Measurements from ENCODE around the gene PRL.

The PRL gene

GRCh38 chr6:22296936-22297335, at the start of gene PRL:
Gene PRL (minus strand): TSS chr6:22297036. CDS start chr6:22296982, 54 bp downstream.
- DNase-seq (ENCODE audit: low read depth) = no peak

GRCh38 chr6:22343864-22344263, 47.0 kb upstream of the PRL start:
- no peak for DNase-seq (ENCODE audit: low read depth)

- DNase-seq (ENCODE audit: low read depth) = no peak
These were observed 37.9 kb upstream of the PRL start for GRCh38 chr6:22334778-22335177.

- DNase-seq (ENCODE audit: low read depth) = no peak
These were observed 37.0 kb upstream of the PRL start for GRCh38 chr6:22333802-22334201.

GRCh38 chr6:22332711-22333110, 35.9 kb upstream of the PRL start:
- no peak for DNase-seq (ENCODE audit: low read depth)

- DNase-seq (ENCODE audit: low read depth) = no peak
These were observed 35.4 kb upstream of the PRL start for GRCh38 chr6:22332216-22332615.

- no peak for DNase-seq (ENCODE audit: low read depth)
These were observed 34.1 kb upstream of the PRL start for GRCh38 chr6:22330941-22331340.

GRCh38 chr6:22328474-22328873, 31.6 kb upstream of the PRL start:
- peak; percentile 17 for DNase-seq (ENCODE audit: low read depth)

- no peak for DNase-seq (ENCODE audit: low read depth)
These were observed 31.0 kb upstream of the PRL start for GRCh38 chr6:22327881-22328280.

- no peak for DNase-seq (ENCODE audit: low read depth)
These were observed 29.7 kb upstream of the PRL start for GRCh38 chr6:22326500-22326899.

GRCh38 chr6:22325481-22325880, 28.6 kb upstream of the PRL start:
- DNase-seq (ENCODE audit: low read depth) = no peak

- no peak for DNase-seq (ENCODE audit: low read depth)
These were observed 27.0 kb upstream of the PRL start for GRCh38 chr6:22323848-22324247.

- DNase-seq (ENCODE audit: low read depth) = peak; percentile 14
These were observed 25.5 kb upstream of the PRL start for GRCh38 chr6:22322103-22323030.

GRCh38 chr6:22320750-22321149, 23.9 kb upstream of the PRL start:
- DNase-seq (ENCODE audit: low read depth) = no peak

- DNase-seq (ENCODE audit: low read depth) = no peak
These were observed 21.6 kb upstream of the PRL start for GRCh38 chr6:22318404-22318803.

GRCh38 chr6:22313796-22314195, 17.0 kb upstream of the PRL start:
- no peak for DNase-seq (ENCODE audit: low read depth)

- no peak for DNase-seq (ENCODE audit: low read depth)
These were observed 12.1 kb upstream of the PRL start for GRCh38 chr6:22308939-22309338.

GRCh38 chr6:22306741-22307466, 10.1 kb upstream of the PRL start:
- no peak for DNase-seq (ENCODE audit: low read depth)

- DNase-seq (ENCODE audit: low read depth) = no peak
These were observed 6.0 kb upstream of the PRL start for GRCh38 chr6:22302838-22303237.

- no peak for DNase-seq (ENCODE audit: low read depth)
These were observed 3.6 kb upstream of the PRL start for GRCh38 chr6:22300273-22300998.

- DNase-seq (ENCODE audit: low read depth) = no peak
These were observed 1.6 kb upstream of the PRL start for GRCh38 chr6:22298475-22298890.

GRCh38 chr6:22296067-22296466, 769 bp downstream of the PRL start:
- DNase-seq (ENCODE audit: low read depth) = no peak

GRCh38 chr6:22295145-22295544, 1.7 kb downstream of the PRL start:
- no peak for DNase-seq (ENCODE audit: low read depth)
